Memory B cell (primary cell): ENCODE data around the gene LTBP2.
"Not testable (repeated sequence)": the region's sequence is repeated elsewhere in the genome, so short reads cannot be mapped to it uniquely, and the experiment has no call there.

ENCODE experiments used
- ATAC-seq: fragments of 150-1000 bp; cut with Tn5 transposase; 2 replicates; pipeline ENCODE4 v1.10.0; 2021; ENCODE audit warnings: low read depth, mild to moderate bottlenecking, moderate library complexity
- DNase-seq, 2 donors: peaks; one replicate each; pipeline ENCODE4 v3.0.0; 2022; ENCODE audit warnings: low spot score in 2 of 2
- H3K27ac Mint-ChIP-seq: one replicate; pipeline ENCODE4 v1.8.0; 2022; ENCODE audit warnings: mild to moderate bottlenecking, moderate library complexity, mixed read lengths
- H3K27me3 Mint-ChIP-seq: one replicate; pipeline ENCODE4 v1.8.0; 2022; ENCODE audit warnings: mixed read lengths
- H3K36me3 Mint-ChIP-seq: one replicate; pipeline ENCODE4 v1.8.0; 2022; ENCODE audit warnings: mild to moderate bottlenecking, mixed read lengths
- H3K4me1 Mint-ChIP-seq: one replicate; pipeline ENCODE4 v1.8.0; 2022; ENCODE audit warnings: mixed read lengths
- H3K4me3 Mint-ChIP-seq: one replicate; pipeline ENCODE4 v1.8.0; 2022; ENCODE audit warnings: mild to moderate bottlenecking, moderate library complexity, mixed read lengths
- H3K9me3 Mint-ChIP-seq: one replicate; pipeline ENCODE4 v1.8.0; 2022; ENCODE audit warnings: mixed read lengths

Gene LTBP2

GRCh38 chr14:74462993-74463392, 149.0 kb downstream of the LTBP2 start:
- Mint-ChIP-seq H3K4me1 (no peaks in the 10 kb centered on the region), H3K4me3 (no peak overlapping the region), H3K27me3 (peaks cover 7% of the 10 kb centered on the region), H3K36me3 (no peaks in the 10 kb centered on the region), H3K9me3 (no peaks in the 10 kb centered on the region), H3K27ac (no peak overlapping the region)
- ATAC-seq (no peak), DNase-seq (no peak)

GRCh38 chr14:74459976-74460375, 152.1 kb downstream of the LTBP2 start:
- ATAC-seq (no peak), DNase-seq (no peak)
- no peaks in the 10 kb centered on the region for H3K9me3 Mint-ChIP-seq
- H3K27me3 Mint-ChIP-seq = peaks cover 11% of the 10 kb centered on the region
- H3K27ac Mint-ChIP-seq = no peak overlapping the region
- no peak overlapping the region for H3K4me3 Mint-ChIP-seq
- H3K36me3 Mint-ChIP-seq = no peaks in the 10 kb centered on the region
- no peaks in the 10 kb centered on the region for H3K4me1 Mint-ChIP-seq

DNA sequence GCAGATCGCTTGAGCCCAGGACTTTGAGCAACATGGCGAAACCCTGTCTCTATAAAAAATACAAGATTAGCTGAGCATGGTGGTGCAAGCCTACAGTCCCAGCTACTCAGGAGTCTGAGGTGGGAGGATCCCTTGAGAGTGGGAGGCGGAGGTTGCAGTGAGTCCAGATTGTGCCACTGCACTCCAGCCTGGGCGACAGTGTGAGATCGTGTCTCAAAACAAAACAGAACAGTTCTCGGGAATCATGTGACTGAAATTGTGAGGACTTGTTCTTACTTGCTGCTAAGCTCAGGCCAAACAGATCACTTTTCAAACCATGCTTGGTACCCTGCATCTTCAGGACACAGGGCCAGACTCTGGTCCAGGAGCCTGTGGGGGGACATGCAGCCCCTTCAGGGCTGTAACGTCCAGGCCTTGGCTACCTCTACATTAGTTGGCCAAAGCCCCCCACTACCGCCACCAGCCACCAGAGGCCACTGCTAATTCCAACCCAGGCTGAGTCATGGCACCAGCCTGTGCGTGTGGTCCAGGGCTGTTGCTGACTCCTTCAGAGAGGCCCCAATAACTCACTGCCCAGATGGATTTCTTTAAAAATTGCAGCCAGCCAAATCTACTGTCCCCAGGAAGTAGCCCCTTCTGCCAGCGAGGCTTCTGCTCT, 152.6 kb downstream of the LTBP2 start:
- peaks cover 11% of the 10 kb centered on the region for H3K27me3 Mint-ChIP-seq
- no peak overlapping the region for H3K27ac Mint-ChIP-seq
- DNase-seq = peak in 1 of 2 donors; percentile 8
- no peaks in the 10 kb centered on the region for H3K36me3 Mint-ChIP-seq
- peaks cover 1% of the 10 kb centered on the region for H3K9me3 Mint-ChIP-seq
- H3K4me1 Mint-ChIP-seq = no peaks in the 10 kb centered on the region
- no peak overlapping the region for H3K4me3 Mint-ChIP-seq
- ATAC-seq = peak; percentile 57

- Mint-ChIP-seq H3K27me3 (peaks cover 11% of the 10 kb centered on the region), H3K36me3 (peaks cover 2% of the 10 kb centered on the region), H3K4me3 (no peak overlapping the region), H3K9me3 (peaks cover 4% of the 10 kb centered on the region), H3K4me1 (no peaks in the 10 kb centered on the region), H3K27ac (no peak overlapping the region)
- no peak for ATAC-seq
- DNase-seq = no peak
These were observed 154.5 kb downstream of the LTBP2 start for GRCh38 chr14:74457565-74457895.

DNA sequence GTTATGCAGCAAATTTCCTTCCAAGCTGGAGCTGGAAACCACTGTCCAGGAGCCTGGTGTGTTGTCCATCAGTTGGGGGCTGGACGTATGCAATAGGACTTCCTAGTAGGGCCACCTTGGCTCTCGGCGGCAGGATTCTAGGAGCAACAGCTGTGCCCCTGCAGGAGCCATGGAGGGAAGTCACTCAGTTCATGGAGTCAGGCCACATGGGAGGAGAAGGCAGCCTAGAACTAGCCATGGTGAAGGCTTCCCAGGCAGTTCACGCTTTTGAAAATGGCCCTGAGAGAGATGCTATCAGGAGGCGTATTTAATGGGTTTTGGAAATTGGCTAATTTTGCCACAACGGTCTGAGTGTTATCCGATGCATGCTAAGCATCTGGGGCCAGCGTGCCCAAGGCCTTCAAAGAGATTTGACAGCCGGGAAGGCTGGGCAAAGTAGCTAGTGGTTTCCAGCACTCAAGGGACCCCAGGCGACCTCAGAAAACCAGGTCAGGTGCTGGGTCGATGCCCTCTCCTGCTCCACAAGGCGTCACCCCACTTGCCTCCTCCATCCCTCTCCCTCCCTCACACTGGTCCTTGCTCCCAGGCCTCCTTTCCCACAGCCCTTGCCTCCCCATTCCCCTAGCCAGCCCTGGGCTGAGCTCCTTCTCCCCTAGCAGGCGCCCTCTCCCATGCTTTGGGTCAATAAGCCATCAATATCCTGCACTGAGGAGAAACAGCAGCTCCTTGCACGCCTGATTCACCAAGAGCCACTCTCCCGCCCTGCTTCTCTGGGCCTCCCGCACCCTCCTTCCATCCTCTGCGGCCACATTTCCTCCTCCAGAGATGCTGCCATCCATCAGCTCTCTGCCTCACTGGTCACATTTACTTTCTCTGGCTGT, 155.1 kb downstream of the LTBP2 start:
- no peak for DNase-seq
- peaks cover 11% of the 10 kb centered on the region for H3K27me3 Mint-ChIP-seq
- no peak for ATAC-seq
- no peaks in the 10 kb centered on the region for H3K4me1 Mint-ChIP-seq
- peaks cover 4% of the 10 kb centered on the region for H3K9me3 Mint-ChIP-seq
- H3K36me3 Mint-ChIP-seq = peaks cover 4% of the 10 kb centered on the region
- H3K27ac Mint-ChIP-seq = no peak overlapping the region
- H3K4me3 Mint-ChIP-seq = no peak overlapping the region

DNA sequence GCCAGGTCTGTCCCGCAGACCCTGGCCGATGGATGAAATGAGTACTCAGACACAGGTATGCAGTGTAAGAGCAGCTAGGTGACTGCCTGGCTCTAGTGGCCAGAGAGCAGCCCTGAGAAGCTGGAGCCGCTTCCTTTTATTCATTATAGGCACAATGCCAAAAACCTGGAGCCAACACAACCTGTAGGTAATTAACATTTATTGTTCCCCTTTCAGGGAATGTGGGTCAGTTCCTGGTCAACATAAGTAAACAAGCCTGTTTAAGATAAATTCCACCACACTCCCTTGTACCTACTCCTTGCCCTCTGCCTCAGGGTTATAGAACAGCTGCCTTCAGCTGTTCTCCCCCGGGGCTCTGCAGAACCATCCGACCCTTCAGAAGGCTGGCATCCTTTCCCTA, 157.6 kb downstream of the LTBP2 start:
- not testable (repeated sequence) for H3K4me3 Mint-ChIP-seq, DNase-seq, H3K27ac Mint-ChIP-seq, H3K9me3 Mint-ChIP-seq, H3K36me3 Mint-ChIP-seq, ATAC-seq, H3K27me3 Mint-ChIP-seq, H3K4me1 Mint-ChIP-seq
